ENCODE measurements around the gene NSD2.
"Not testable (repeated sequence)": the region's sequence is repeated elsewhere in the genome, so short reads cannot be mapped to it uniquely, and the experiment has no call there.

The NSD2 gene

GRCh38 chr4:1834047-1834775 is 37.0 kb upstream of the NSD2 start:
- no peak for TF ChIP-seq CTCF (IDR thresholded peaks at IDR 0.05; ENCODE audit: low read depth, low read length, missing control alignments)
- DNase-seq (ENCODE audit: low read depth) = no peak
- no peak overlapping the region for H3K4me3 ChIP-seq (ENCODE audit: low read depth, low read length)

DNA sequence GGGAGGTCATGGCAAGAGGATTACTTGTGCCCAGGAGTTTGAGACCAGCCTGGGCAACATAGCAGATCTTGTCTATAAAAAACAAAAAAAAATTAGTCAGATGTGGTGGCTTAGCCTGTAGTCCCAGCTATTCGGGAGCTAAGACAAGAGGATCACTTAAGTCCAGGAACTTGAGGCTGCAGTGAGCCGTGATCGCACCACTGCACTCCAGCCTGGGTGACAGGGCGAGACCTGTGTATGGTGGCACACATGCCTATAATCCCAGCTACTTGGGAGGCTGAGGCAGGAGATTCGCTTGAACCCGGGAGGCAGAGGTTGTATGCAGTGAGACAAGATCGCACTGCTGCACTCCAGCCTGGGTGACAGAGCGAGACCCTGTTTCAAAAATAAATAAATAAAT is 35.4 kb upstream of the NSD2 start:
- DNase-seq (ENCODE audit: low read depth); H3K4me3 ChIP-seq (ENCODE audit: low read depth, low read length): not testable (repeated sequence)

GRCh38 chr4:1836650-1837049 is 34.5 kb upstream of the NSD2 start:
- no peak for TF ChIP-seq CTCF (IDR thresholded peaks at IDR 0.05; ENCODE audit: low read depth, low read length, missing control alignments)
- no peak for DNase-seq (ENCODE audit: low read depth)
- H3K4me3 ChIP-seq (ENCODE audit: low read depth, low read length) = no peak overlapping the region

DNA sequence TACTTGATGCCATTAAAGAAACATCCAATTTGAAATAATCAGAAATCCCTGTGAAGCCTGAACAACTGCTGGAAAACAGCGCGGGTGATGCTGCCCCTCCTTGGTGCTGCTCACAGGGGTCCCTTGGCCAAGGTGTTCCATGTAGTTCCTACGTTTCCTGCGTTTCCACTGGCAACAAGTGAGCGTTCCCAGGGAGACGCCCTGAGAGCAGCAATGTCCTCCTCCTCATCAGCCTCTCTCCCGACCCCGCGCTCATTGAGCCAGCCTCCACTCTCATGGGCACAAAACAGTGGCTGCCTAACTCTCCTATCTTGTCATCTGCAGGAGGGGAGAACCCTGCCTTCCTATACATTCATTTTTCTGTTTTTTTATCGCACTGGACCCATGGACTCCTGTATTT is 34.1 kb upstream of the NSD2 start:
- TF ChIP-seq CTCF (IDR thresholded peaks at IDR 0.05; ENCODE audit: low read depth, low read length, missing control alignments) = no peak
- DNase-seq (ENCODE audit: low read depth) = no peak
- H3K4me3 ChIP-seq (ENCODE audit: low read depth, low read length) = no peak overlapping the region

DNA sequence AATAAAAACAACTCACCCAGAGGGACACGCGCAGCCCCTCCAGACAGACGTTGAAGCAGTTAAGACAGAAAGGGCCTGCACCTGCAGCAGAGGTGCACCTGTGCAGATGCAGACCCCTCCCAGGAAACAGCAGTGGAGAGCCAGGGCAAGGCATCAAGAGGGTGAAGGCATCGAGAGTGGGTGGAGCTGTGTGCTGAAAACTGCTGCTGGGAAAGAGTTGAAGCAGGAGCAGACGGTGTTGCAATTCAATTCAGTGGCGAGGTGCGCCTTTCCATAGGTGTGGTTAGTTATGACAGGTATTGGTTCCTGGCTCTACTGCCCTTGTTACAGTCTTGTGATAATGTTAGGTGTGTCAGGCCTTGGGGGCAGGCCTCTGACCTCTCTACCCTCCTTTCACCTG is 31.9 kb upstream of the NSD2 start:
- TF ChIP-seq CTCF (IDR thresholded peaks at IDR 0.05; ENCODE audit: low read depth, low read length, missing control alignments) = no peak
- no peak for DNase-seq (ENCODE audit: low read depth)

GRCh38 chr4:1841201-1841886 is 29.8 kb upstream of the NSD2 start:
- DNase-seq (ENCODE audit: low read depth) = no peak
- H3K4me3 ChIP-seq (ENCODE audit: low read depth, low read length) = no peak overlapping the region
- TF ChIP-seq CTCF (IDR thresholded peaks at IDR 0.05; ENCODE audit: low read depth, low read length, missing control alignments) = no peak

More for the DNA sequence above, 31.9 kb upstream of the NSD2 start:
- no peak overlapping the region for H3K4me3 ChIP-seq (ENCODE audit: low read depth, low read length)

DNA sequence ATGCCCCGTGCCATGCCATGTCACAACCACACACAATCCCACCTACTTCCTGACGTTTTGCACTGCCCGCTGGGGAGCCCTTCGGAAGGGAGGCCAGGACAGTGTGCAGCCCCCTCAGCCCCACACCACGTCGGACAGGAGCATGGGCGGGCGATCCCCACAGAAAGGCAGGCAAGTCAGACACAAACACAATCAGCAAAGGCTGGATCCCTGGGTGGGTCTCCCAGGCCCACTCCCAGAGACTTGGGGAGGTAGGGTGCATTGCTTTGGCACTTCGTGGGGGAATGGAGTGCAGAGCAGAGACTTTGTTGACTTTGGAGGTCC is 29.3 kb upstream of the NSD2 start:
- H3K4me3 ChIP-seq (ENCODE audit: low read depth, low read length) = no peak overlapping the region
- DNase-seq (ENCODE audit: low read depth) = no peak
- TF ChIP-seq CTCF (IDR thresholded peaks at IDR 0.05; ENCODE audit: low read depth, low read length, missing control alignments) = no peak

All from GM12864 (cell line).